Measurements from ENCODE around the gene ZNF813.

GRCh38 chr19:53485046-53486004 lies 17.8 kb downstream of the ZNF813 start:
- no peak for TF ChIP-seq EP300 (IDR thresholded peaks at IDR 0.05; ENCODE audit: low read depth)
- no peak for TF ChIP-seq POLR2A (IDR thresholded peaks at IDR 0.05)
- TF ChIP-seq CTCF (IDR thresholded peaks at IDR 0.05): no peak
- TF ChIP-seq POLR2AphosphoS5 (IDR thresholded peaks at IDR 0.05): no peak
